Hematopoietic multipotent progenitor cell (in vitro differentiated cells): Measurements from ENCODE around the gene INTS15. TPM values are rescaled to one million over a fixed set of nuclear protein-coding genes. Genes with fewer than 3 reads are reported as not detected.

Experiments
- DNase-seq, 3 donors: peaks; one replicate each; pipeline ENCODE4 v3.0.0-alpha.2; 2011 to 2015; ENCODE audit warnings: low read depth in 2 of 3, low spot score in 2 of 3
- total RNA-seq: library from RNA; depleted of rRNA; stranded (reverse); fragments of >200 nt; gene quantifications from one replicate; pipeline ENCODE4 v1.2.3, GENCODE V29; 2012

The INTS15 gene
- 22.9 TPM for total RNA-seq

GRCh38 chr7:6589829-6590644, at the start of gene INTS15:
Gene INTS15 (plus strand): TSS chr7:6590021. CDS start chr7:6590284, 263 bp downstream.
- DNase-seq, result peak; percentile 85 to 91 (median 89)

GRCh38 chr7:6542368-6542767, 47.5 kb upstream of the INTS15 start:
- no peak for DNase-seq

GRCh38 chr7:6545398-6546126, 44.3 kb upstream of the INTS15 start:
- DNase-seq, result peak in 2 of 3 donors; percentile 44 to 65

GRCh38 chr7:6546498-6547251, 43.1 kb upstream of the INTS15 start:
- no peak for DNase-seq

- DNase-seq, result no peak
Measured at GRCh38 chr7:6547400-6547799, 42.4 kb upstream of the INTS15 start.

GRCh38 chr7:6551016-6551511, 38.8 kb upstream of the INTS15 start, which contains the start of gene GRID2IP:
Gene GRID2IP (minus strand): TSS chr7:6551461. CDS start chr7:6551436, 25 bp downstream.
- no peak for DNase-seq

- no peak for DNase-seq
Measured at GRCh38 chr7:6553448-6554044, 36.3 kb upstream of the INTS15 start.

- no peak for DNase-seq
Measured at GRCh38 chr7:6554848-6555247, 35.0 kb upstream of the INTS15 start.

- DNase-seq, result no peak
Measured at GRCh38 chr7:6556196-6556595, 33.6 kb upstream of the INTS15 start.

- peak in 2 of 3 donors; percentile 59 to 63 for DNase-seq
Measured at GRCh38 chr7:6558837-6559236, 31.0 kb upstream of the INTS15 start.

GRCh38 chr7:6559896-6560295, 29.9 kb upstream of the INTS15 start:
- DNase-seq, result no peak

- no peak for DNase-seq
Measured at GRCh38 chr7:6562106-6562505, 27.7 kb upstream of the INTS15 start.

GRCh38 chr7:6563936-6564770, 25.7 kb upstream of the INTS15 start:
- DNase-seq, result no peak

GRCh38 chr7:6565655-6566054, 24.2 kb upstream of the INTS15 start:
- DNase-seq, result no peak

- no peak for DNase-seq
Measured at GRCh38 chr7:6567886-6568285, 21.9 kb upstream of the INTS15 start.

- DNase-seq, result no peak
Measured at GRCh38 chr7:6571160-6571779, 18.6 kb upstream of the INTS15 start.

GRCh38 chr7:6575281-6576023, 14.4 kb upstream of the INTS15 start:
- DNase-seq, result no peak

- no peak for DNase-seq
Measured at GRCh38 chr7:6576024-6576866, 13.6 kb upstream of the INTS15 start.
